Left lung (tissue), 10 donors: Measurements from ENCODE around the gene FSHB. TPM values are rescaled to one million over a fixed set of nuclear protein-coding genes. Genes with fewer than 3 reads are reported as not detected.
A peak's percentile ranks its signal among the peaks of the same experiment; 100 is the strongest.

ENCODE experiments used
- ATAC-seq: fragments of 200-7000 bp; cut with Tn5 transposase; one replicate; pipeline ENCODE4 v1.9.1; 2020; ENCODE audit warnings: moderate library complexity
- DNase-seq, 4 donors: peaks; one replicate each; pipeline ENCODE4 v3.0.0-alpha.2; 2013 to 2020
- H3K27ac ChIP-seq, 2 donors: fragments of 200-600 bp; sonication (generic) in 1 of 2; one replicate each; pipeline versions ENCODE4 v1.5.0 to v1.8.0; 2020 to 2021
- H3K27me3 ChIP-seq, 2 donors: fragments of 200-600 bp; sonication (generic) in 1 of 2; one replicate each; pipeline versions ENCODE4 v1.5.0 to v1.8.0; 2020 to 2021
- H3K36me3 ChIP-seq, 2 donors: fragments of 200-600 bp; sonication (generic) in 1 of 2; one replicate each; pipeline versions ENCODE4 v1.5.0 to v1.8.0; 2020 to 2021
- H3K4me1 ChIP-seq, 2 donors: fragments of 200-600 bp; one replicate each; pipeline ENCODE4 v1.8.0; 2021
- H3K4me3 ChIP-seq, 2 donors: fragments of 200-600 bp; sonication (generic) in 1 of 2; one replicate each; pipeline versions ENCODE4 v1.5.0 to v1.8.0; 2020 to 2021; ENCODE audit warnings: mild to moderate bottlenecking in 1 of 2
- H3K9me3 ChIP-seq, 2 donors: fragments of 200-600 bp; sonication (generic) in 1 of 2; one replicate each; pipeline versions ENCODE4 v1.5.0 to v1.8.0; 2020 to 2021
- CTCF ChIP-seq, 2 donors: fragments of 200-600 bp; sonication (generic) in 1 of 2; IDR thresholded peaks; one replicate each; pipeline versions ENCODE4 v1.5.0 to v1.8.0; 2021; ENCODE audit warnings: antibody characterized with exemption in 2 of 2
- intact Hi-C, 2 donors: fragments of 100-400 bp; cut with DNase I; formaldehyde crosslinking; loops; one replicate each; pipeline versions ENCODE4 v1.11.2 to v1.14.2; 2022
- polyA plus RNA-seq, 6 donors: library from polyadenylated mRNA; unstranded; fragments of 120-200 nt; gene quantifications; one replicate each; pipeline ENCODE4 v1.2.1, GENCODE V29; 2013; ENCODE audit not compliant: insufficient read length in 6 of 6
- total RNA-seq, 2 donors: library from RNA; stranded (reverse); fragmentation: NEBNext Ultra II Directional; extraction: Animal tissue kit (Norgen Biotek cat#: 25700); gene quantifications; one replicate each; pipeline ENCODE4 v1.2.1, GENCODE V29; 2021
- donor health status: DM: no; HTN: yes; CAD: no.
- donor health status: DM: no; HTN: no; CAD: no.

FSHB gene
- total and polyA plus RNA-seq, 8 donors = not detected

- intact Hi-C loops = no loop called here
- Histone ChIP-seq H3K27ac (no peak overlapping the region), H3K27me3 (no peaks in the 10 kb centered on the region), H3K9me3 (no peaks in the 10 kb centered on the region), H3K36me3 (no peaks in the 10 kb centered on the region), H3K4me1 (no peaks in the 10 kb centered on the region), H3K4me3 (no peak overlapping the region)
- ATAC-seq (no peak), DNase-seq (peak in 1 of 4 donors; percentile 47)
- TF ChIP-seq CTCF (IDR thresholded peaks at IDR 0.05) = no peak
These were observed 50.9 kb downstream of the FSHB start for GRCh38 chr11:30281476-30282288.

GRCh38 chr11:30282289-30282631 lies 51.4 kb downstream of the FSHB start:
- Histone ChIP-seq H3K36me3 (no peaks in the 10 kb centered on the region), H3K4me3 (no peak overlapping the region), H3K27ac (no peak overlapping the region), H3K9me3 (no peaks in the 10 kb centered on the region), H3K4me1 (no peaks in the 10 kb centered on the region), H3K27me3 (no peaks in the 10 kb centered on the region)
- TF ChIP-seq CTCF (IDR thresholded peaks at IDR 0.05) = no peak
- DNase-seq (no peak), ATAC-seq (no peak)
- intact Hi-C loops = no loop called here

Other genes with a start within 250 kb of the FSHB start
- under 1 TPM in 1 of 2 donors, not detected in 1; 0.73 TPM for gene KCNA4, start 214.0 kb upstream of the FSHB start, total RNA-seq
- gene KCNA4, start 214.0 kb upstream of the FSHB start, polyA plus RNA-seq = 10 to 100 TPM in 1 of 6 donors, 1 to 10 TPM in 5; 4.5 to 10.8 (median 6.6) TPM
- 10 to 100 TPM; 20.1 to 20.7 TPM for gene ARL14EP, start 92.1 kb downstream of the FSHB start, total RNA-seq
- 10 to 100 TPM; 44.1 to 57.3 (median 49.9) TPM for gene ARL14EP, start 92.1 kb downstream of the FSHB start, polyA plus RNA-seq